MCF 10A (cell line): Measurements from ENCODE around the gene ACACA. TPM values are rescaled to one million over a fixed set of nuclear protein-coding genes. Genes with fewer than 3 reads are reported as not detected.

Source experiments
- BruUV-seq: library from RNA; stranded (reverse); fragments of 400-500 nt; replicated peaks from 2 replicates; lab custom pipeline; 2021; lab: Mats Ljungman, UMichigan
- CTCF ChIA-PET: fragments of 300-600 bp; sonication (Branson Sonifier 250); formaldehyde crosslinking; extraction: SDS; loops from one replicate; lab custom pipeline; 2021; ENCODE audit warnings: antibody characterized with exemption, inconsistent platforms; lab: Yijun Ruan, JAX
- POLR2A ChIA-PET: fragments of 300-600, 350-650 bp; sonication (Branson Sonifier 250); formaldehyde crosslinking; extraction: SDS; loops from one replicate; lab custom pipeline; 2020; ENCODE audit warnings: antibody characterized with exemption, inconsistent platforms; lab: Yijun Ruan, JAX
- DNase-seq: peaks from one replicate; pipeline ENCODE4 v3.0.0-alpha.2; 2018; ENCODE audit not compliant: unreplicated experiment
- H3K27ac Mint-ChIP-seq: one replicate; pipeline ENCODE4 v1.8.0; 2022; ENCODE audit warnings: mild to moderate bottlenecking, low read depth, mixed read lengths; ENCODE audit not compliant: unreplicated experiment
- H3K27me3 Mint-ChIP-seq: one replicate; pipeline ENCODE4 v1.8.0; 2022; ENCODE audit warnings: mixed read lengths; ENCODE audit not compliant: insufficient read depth, unreplicated experiment
- H3K36me3 Mint-ChIP-seq: one replicate; pipeline ENCODE4 v1.8.0; 2022; ENCODE audit warnings: mild to moderate bottlenecking, moderate library complexity, mixed read lengths; ENCODE audit not compliant: insufficient read depth, unreplicated experiment
- H3K4me1 Mint-ChIP-seq: one replicate; pipeline ENCODE4 v1.8.0; 2022; ENCODE audit warnings: mixed read lengths; ENCODE audit not compliant: insufficient read depth, unreplicated experiment
- H3K4me3 Mint-ChIP-seq: one replicate; pipeline ENCODE4 v1.8.0; 2022; ENCODE audit warnings: mild to moderate bottlenecking, moderate library complexity, mixed read lengths; ENCODE audit not compliant: unreplicated experiment
- H3K9me3 Mint-ChIP-seq: one replicate; pipeline ENCODE4 v1.8.0; 2022; ENCODE audit warnings: mixed read lengths; ENCODE audit not compliant: unreplicated experiment
- CTCF ChIP-seq: fragments of 200-600 bp; IDR thresholded peaks from one replicate; pipeline ENCODE4 v1.8.0; 2022; ENCODE audit warnings: antibody characterized with exemption, mild to moderate bottlenecking; ENCODE audit not compliant: unreplicated experiment
- intact Hi-C: fragments of 100-400 bp; cut with micrococcal nuclease; formaldehyde crosslinking; loops from 2 replicates; pipeline ENCODE4 v1.14.1; 2022
- total RNA-seq: library from RNA; stranded (reverse); gene quantifications from 2 replicates; pipeline ENCODE4 v1.2.3, GENCODE V29; 2022

The ACACA gene
- total RNA-seq, 1 experiment from 2014 or later = 100 TPM

GRCh38 chr17:37342589-37342988 is 64.0 kb downstream of the ACACA start:
- H3K36me3 Mint-ChIP-seq = peaks cover 56% of the 10 kb centered on the region
- ChIA-PET POLR2A (interaction anchor here (1.6 kb wide), 1 partner anchor 11 kb away, joined by 3 read pairs; no protein-coding TSS in a partner anchor), CTCF (interaction anchor here (0.6 to 2.0 kb wide), 5 partner anchors 11 to 67 kb away, joined by 3 to 7 read pairs (median 3); no protein-coding TSS in a partner anchor)
- no peak for TF ChIP-seq CTCF
- BruUV-seq = no TSS peak
- H3K4me3 Mint-ChIP-seq = no peak overlapping the region
- intact Hi-C loops = no loop called here
- H3K4me1 Mint-ChIP-seq = peaks cover 6% of the 10 kb centered on the region
- DNase-seq = no peak
- H3K9me3 Mint-ChIP-seq = peaks cover 6% of the 10 kb centered on the region
- H3K27me3 Mint-ChIP-seq = no peaks in the 10 kb centered on the region
- no peak overlapping the region for H3K27ac Mint-ChIP-seq

- no peak overlapping the region for H3K4me3 Mint-ChIP-seq
- ChIA-PET POLR2A (interaction anchor here (0.9 to 2.4 kb wide), 5 partner anchors 11 to 18 kb away, joined by 3 to 9 read pairs (median 3); no protein-coding TSS in a partner anchor), CTCF (interaction anchor here (0.6 to 1.0 kb wide), 6 partner anchors 31 to 269 kb away, joined by 3 to 4 read pairs (median 4); no protein-coding TSS in a partner anchor)
- H3K9me3 Mint-ChIP-seq = no peaks in the 10 kb centered on the region
- no peak for TF ChIP-seq CTCF
- no peaks in the 10 kb centered on the region for H3K4me1 Mint-ChIP-seq
- no peak for DNase-seq
- H3K36me3 Mint-ChIP-seq = peaks cover 56% of the 10 kb centered on the region
- no peaks in the 10 kb centered on the region for H3K27me3 Mint-ChIP-seq
- intact Hi-C loops = no loop called here
- BruUV-seq = no TSS peak
- no peak overlapping the region for H3K27ac Mint-ChIP-seq
Observed at GRCh38 chr17:37340804-37341203, 65.8 kb downstream of the ACACA start.

GRCh38 chr17:37339321-37339720 is 67.3 kb downstream of the ACACA start:
- H3K4me3 Mint-ChIP-seq = no peak overlapping the region
- no peaks in the 10 kb centered on the region for H3K9me3 Mint-ChIP-seq
- DNase-seq = no peak
- H3K27ac Mint-ChIP-seq = peak overlapping the region; percentile 3
- peaks cover 54% of the 10 kb centered on the region for H3K36me3 Mint-ChIP-seq
- ChIA-PET CTCF (no interaction called here), POLR2A (interaction anchor here (1.6 kb wide), 1 partner anchor 19 kb away, joined by 5 read pairs; no protein-coding TSS in a partner anchor)
- no peak for TF ChIP-seq CTCF
- intact Hi-C loops = no loop called here
- BruUV-seq = TSS peak; percentile 21
- H3K27me3 Mint-ChIP-seq = no peaks in the 10 kb centered on the region
- no peaks in the 10 kb centered on the region for H3K4me1 Mint-ChIP-seq

- Mint-ChIP-seq H3K27me3 (no peaks in the 10 kb centered on the region), H3K4me1 (no peaks in the 10 kb centered on the region), H3K4me3 (no peak overlapping the region), H3K9me3 (no peaks in the 10 kb centered on the region), H3K27ac (peak overlapping the region; percentile 3), H3K36me3 (peaks cover 50% of the 10 kb centered on the region)
- no peak for TF ChIP-seq CTCF
- no TSS peak for BruUV-seq
- CTCF ChIA-PET = no interaction called here
- DNase-seq = no peak
- POLR2A ChIA-PET = interaction anchor here (1.6 kb wide), 1 partner anchor 20 kb away, joined by 5 read pairs; no protein-coding TSS in a partner anchor
- intact Hi-C loops = no loop called here
Observed at GRCh38 chr17:37338847-37339246, 67.8 kb downstream of the ACACA start.
